Transverse colon (tissue), 4 donors: ENCODE data around the gene RTKN2. TPM values are rescaled to one million over a fixed set of nuclear protein-coding genes. Genes with fewer than 3 reads are reported as not detected.

ENCODE experiments used
- DNase-seq: peaks from one replicate; pipeline ENCODE4 v3.0.0-alpha.2; 2019
- H3K27ac ChIP-seq, 4 donors: fragments of 200-600 bp; sonication (generic); 2 replicates each; pipeline ENCODE4 v1.5.1; 2016 to 2018; ENCODE audit warnings: inconsistent platforms in 4 of 4
- H3K27me3 ChIP-seq: fragments of 200-600 bp; sonication (generic); 2 replicates; pipeline ENCODE4 v1.5.1; 2017; ENCODE audit warnings: inconsistent platforms
- H3K36me3 ChIP-seq, 4 donors: fragments of 200-600 bp; sonication (generic); 2 replicates each; pipeline ENCODE4 v1.5.1; 2017 to 2019; ENCODE audit warnings: inconsistent platforms in 4 of 4
- H3K4me1 ChIP-seq, 4 donors: fragments of 200-600 bp; sonication (generic); 2 replicates each; pipeline ENCODE4 v1.5.1; 2017 to 2020; ENCODE audit warnings: inconsistent platforms in 4 of 4
- H3K4me3 ChIP-seq, 4 donors: fragments of 200-600 bp; sonication (generic); 1 replicate in 1 of 4; 2 replicates in 3 of 4; pipeline versions ENCODE4 v1.5.1 to v1.6.1; 2017 to 2019; ENCODE audit warnings: inconsistent platforms in 4 of 4
- H3K9me3 ChIP-seq, 2 donors: fragments of 200-600 bp; sonication (generic); 2 replicates each; pipeline ENCODE4 v1.5.1; 2017 to 2019; ENCODE audit warnings: inconsistent platforms in 2 of 2
- EP300 ChIP-seq: sonication (generic); formaldehyde crosslinking; IDR thresholded peaks from one replicate; pipeline ENCODE4 v1.6.1; 2017; ENCODE audit warnings: antibody characterized with exemption, low read depth
- POLR2A ChIP-seq: fragments of 450-650 bp; IDR thresholded peaks from one replicate; pipeline ENCODE4 v1.6.1; 2016; ENCODE audit warnings: antibody characterized with exemption, mild to moderate bottlenecking, moderate library complexity
- POLR2AphosphoS5 ChIP-seq, 3 donors: sonication (generic); formaldehyde crosslinking; IDR thresholded peaks; one replicate each; pipeline ENCODE4 v1.6.1; 2016; ENCODE audit warnings: antibody characterized with exemption in 3 of 3
- WGBS, 2 donors: methylation state at CpG; one replicate each; pipeline ENCODE4 v1.1.5; 2018; ENCODE audit warnings: low coverage in 1 of 2; 5-methylcytosine and 5-hydroxymethylcytosine counted together
- in situ Hi-C, 4 donors: fragments of 200-750 bp; cut with MboI; loops; one replicate each; pipeline versions ENCODE4 v1.15.0 to v1.15.1; 2017; ENCODE audit warnings: low sequenced_read_pairs in 3 of 4, low pct_ligation_motif_present in 1 of 4, low pct_unique_long_range_greater_than_20kb in 1 of 4
- intact Hi-C: fragments of 100-400 bp; cut with DNase I; formaldehyde crosslinking; loops from one replicate; pipeline ENCODE4 v1.15.1; 2023; ENCODE audit warnings: low total_unique reads
- total RNA-seq, 4 donors: library from RNA; depleted of rRNA; stranded (reverse); fragments of >200 nt; gene quantifications; one replicate each; pipeline ENCODE4 v1.1.0, GENCODE V29; 2016
- TF ChIP-seq, protein P1 (sequence below), 5 experiments: fragments of 200-600 bp in 3 of 5; fragments of 450-650 bp in 2 of 5; sonication (generic) in 3 of 5; IDR thresholded peaks; 1 replicate in 2 of 5; 2 replicates in 3 of 5; pipeline ENCODE4 v1.5.1; 2016 to 2017; ENCODE audit warnings: antibody characterized with exemption in 5 of 5, inconsistent platforms in 3 of 5, mild to moderate bottlenecking in 2 of 5, moderate library complexity in 1 of 5

RTKN2 gene
- total RNA-seq, 4 donors from 2014 or later: under 0.01 to 2.7 (median 0.68) TPM; not detected in 1

- 86 to 93% methylated on average over 3 of the region's 3 CpGs for WGBS, 2 donors
- intact Hi-C loops (no loop called here), in situ Hi-C loops (loop anchor here in 1 of 4 donors (25.0 kb wide), 1 partner anchor 463 kb away; no protein-coding TSS in a partner anchor)
- no peak overlapping the region for H3K27ac ChIP-seq
- no peaks in the 10 kb centered on the region for H3K4me1 ChIP-seq
- TF ChIP-seq POLR2AphosphoS5 (IDR thresholded peaks at IDR 0.05) (no peak), POLR2A (no peak), EP300 (no peak)
- TF ChIP-seq, protein P1, sequence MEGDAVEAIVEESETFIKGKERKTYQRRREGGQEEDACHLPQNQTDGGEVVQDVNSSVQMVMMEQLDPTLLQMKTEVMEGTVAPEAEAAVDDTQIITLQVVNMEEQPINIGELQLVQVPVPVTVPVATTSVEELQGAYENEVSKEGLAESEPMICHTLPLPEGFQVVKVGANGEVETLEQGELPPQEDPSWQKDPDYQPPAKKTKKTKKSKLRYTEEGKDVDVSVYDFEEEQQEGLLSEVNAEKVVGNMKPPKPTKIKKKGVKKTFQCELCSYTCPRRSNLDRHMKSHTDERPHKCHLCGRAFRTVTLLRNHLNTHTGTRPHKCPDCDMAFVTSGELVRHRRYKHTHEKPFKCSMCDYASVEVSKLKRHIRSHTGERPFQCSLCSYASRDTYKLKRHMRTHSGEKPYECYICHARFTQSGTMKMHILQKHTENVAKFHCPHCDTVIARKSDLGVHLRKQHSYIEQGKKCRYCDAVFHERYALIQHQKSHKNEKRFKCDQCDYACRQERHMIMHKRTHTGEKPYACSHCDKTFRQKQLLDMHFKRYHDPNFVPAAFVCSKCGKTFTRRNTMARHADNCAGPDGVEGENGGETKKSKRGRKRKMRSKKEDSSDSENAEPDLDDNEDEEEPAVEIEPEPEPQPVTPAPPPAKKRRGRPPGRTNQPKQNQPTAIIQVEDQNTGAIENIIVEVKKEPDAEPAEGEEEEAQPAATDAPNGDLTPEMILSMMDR (IDR thresholded peaks at IDR 0.05): no peak
- no peak overlapping the region for H3K4me3 ChIP-seq
- H3K9me3 ChIP-seq: no peaks in the 10 kb centered on the region
- H3K36me3 ChIP-seq: no peaks in the 10 kb centered on the region
- H3K27me3 ChIP-seq: no peaks in the 10 kb centered on the region
- DNase-seq: no peak
These were observed 43.3 kb downstream of the RTKN2 start for GRCh38 chr10:62225362-62225761.

DNA sequence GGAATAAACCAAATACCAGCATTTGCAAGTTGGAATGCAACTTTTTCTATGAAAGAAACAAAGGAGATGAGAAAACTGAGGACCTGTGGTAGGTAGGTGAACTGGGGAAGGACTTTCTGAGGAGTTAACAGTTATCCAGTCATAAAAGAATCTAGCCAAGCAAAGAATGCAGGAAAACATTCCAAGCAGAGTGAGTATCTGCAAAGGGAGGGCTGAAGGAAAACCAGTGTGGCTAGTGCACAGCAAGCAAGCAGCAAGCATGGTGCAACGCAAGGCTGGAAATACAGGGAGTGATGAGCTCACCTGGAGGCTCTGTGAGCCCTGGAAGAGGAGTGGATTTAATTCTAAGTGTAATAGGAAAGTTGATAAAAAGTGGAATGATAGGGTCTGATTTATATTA, 44.0 kb downstream of the RTKN2 start:
- no peak overlapping the region for H3K4me3 ChIP-seq
- in situ Hi-C loops (loop anchor here in 1 of 4 donors (25.0 kb wide), 1 partner anchor 462 kb away; no protein-coding TSS in a partner anchor), intact Hi-C loops (no loop called here)
- H3K4me1 ChIP-seq: no peaks in the 10 kb centered on the region
- 83 to 91% methylated on average over 1 of the region's 1 CpG for WGBS, 2 donors
- H3K36me3 ChIP-seq: no peaks in the 10 kb centered on the region
- H3K9me3 ChIP-seq: no peaks in the 10 kb centered on the region
- no peaks in the 10 kb centered on the region for H3K27me3 ChIP-seq
- DNase-seq: no peak
- no peak overlapping the region for H3K27ac ChIP-seq
- TF ChIP-seq POLR2AphosphoS5 (IDR thresholded peaks at IDR 0.05): no peak

- H3K9me3 ChIP-seq: no peaks in the 10 kb centered on the region
- DNase-seq: no peak
- 88 to 95% methylated on average over 5 to 6 of the region's 6 CpGs for WGBS, 2 donors
- no peaks in the 10 kb centered on the region for H3K4me1 ChIP-seq
- intact Hi-C loops (no loop called here), in situ Hi-C loops (no loop called here)
- no peaks in the 10 kb centered on the region for H3K27me3 ChIP-seq
- no peak overlapping the region for H3K27ac ChIP-seq
- H3K4me3 ChIP-seq: no peak overlapping the region
- TF ChIP-seq POLR2AphosphoS5 (IDR thresholded peaks at IDR 0.05) (no peak), POLR2A (no peak), EP300 (no peak)
- TF ChIP-seq, protein P1 (IDR thresholded peaks at IDR 0.05): no peak
- H3K36me3 ChIP-seq: no peaks in the 10 kb centered on the region
These were observed 51.0 kb downstream of the RTKN2 start for GRCh38 chr10:62217683-62218082.

GRCh38 chr10:62214364-62214874, 54.2 kb downstream of the RTKN2 start:
- Histone ChIP-seq H3K9me3 (no peaks in the 10 kb centered on the region), H3K4me1 (no peaks in the 10 kb centered on the region), H3K36me3 (no peaks in the 10 kb centered on the region), H3K27ac (no peak overlapping the region), H3K27me3 (no peaks in the 10 kb centered on the region), H3K4me3 (no peak overlapping the region)
- 91 to 92% methylated on average over 3 of the region's 3 CpGs for WGBS, 2 donors
- in situ Hi-C loops: no loop called here
- DNase-seq: no peak
- intact Hi-C loops: no loop called here
- TF ChIP-seq EP300 (no peak), POLR2A (no peak), POLR2AphosphoS5 (IDR thresholded peaks at IDR 0.05) (no peak)
- TF ChIP-seq, protein P1 (IDR thresholded peaks at IDR 0.05): no peak
